H1 (cell line): ENCODE results near the gene KHDC4. TPM values are rescaled to one million over a fixed set of nuclear protein-coding genes. Genes with fewer than 3 reads are reported as not detected.

Experiments used
- EGR1 ChIP-seq: IDR thresholded peaks from 2 replicates; pipeline ENCODE4 v1.6.1; 2011; ENCODE audit warnings: low read depth, low read length, borderline replicate concordance
- EP300 ChIP-seq, 2 experiments: IDR thresholded peaks; 1 replicate in 1 of 2; 2 replicates in 1 of 2; pipeline ENCODE4 v1.6.1; 2011 to 2012; ENCODE audit warnings: low read depth in 2 of 2, low read length in 2 of 2, mild to moderate bottlenecking in 2 of 2, borderline replicate concordance in 1 of 2, inconsistent platforms in 1 of 2, moderate library complexity in 1 of 2
- EZH2 ChIP-seq: fragments of 200-600 bp; sonication (generic); IDR thresholded peaks from 2 replicates; pipeline ENCODE4 v1.7.1; 2012; ENCODE audit warnings: low read depth, mild to moderate bottlenecking, moderate library complexity, low read length, inconsistent platforms; ENCODE audit not compliant: severe bottlenecking
- KDM5A ChIP-seq: fragments of 200-600 bp; IDR thresholded peaks from 2 replicates; pipeline ENCODE4 v1.7.1; 2012; ENCODE audit warnings: mild to moderate bottlenecking, low read length, inconsistent platforms, mixed read lengths
- SP1 ChIP-seq: IDR thresholded peaks from 2 replicates; pipeline ENCODE4 v1.6.1; 2011; ENCODE audit warnings: low read depth, low read length
- polyA plus RNA-seq, 7 experiments: library from polyadenylated mRNA; depleted of rRNA in 3 of 7; stranded (reverse) in 5 of 7; unstranded in 2 of 7; fragments of >200 nt in 5 of 7; fragments of 200-250 nt in 2 of 7; gene quantifications; 1 replicate in 5 of 7; 2 replicates in 1 of 7; 4 replicates in 1 of 7; pipeline versions ENCODE4 v1.2.1 to v1.2.3, GENCODE V29; 2011 to 2013; ENCODE audit warnings: missing spikeins in 2 of 7, mixed read lengths in 2 of 7
- total RNA-seq: library from RNA; stranded (reverse); fragmentation: NEBNext Ultra II Directional; extraction: Animal tissue kit (Norgen Biotek cat#: 25700); gene quantifications from 2 replicates; pipeline ENCODE4 v1.2.1, GENCODE V29; 2021

KHDC4 gene
- total and polyA plus RNA-seq, 2 of the 8 experiments (the other 6 are each of a cell fraction or from before 2014, with no cell fraction given): 56.6 to 81.1 TPM

GRCh38 chr1:155925506-155925905 is 8.7 kb downstream of the KHDC4 start (continued):
- TF ChIP-seq SP1 (no peak), KDM5A (no peak), EP300 (IDR thresholded peaks at IDR 0.05; ENCODE audit: borderline replicate concordance in 1 of 2, low read depth in 2 of 2, low read length in 2 of 2) (no peak), EZH2 (no peak), EGR1 (no peak)
- TF ChIP-seq, all 59 proteins: peak for 0
